Esophagus squamous epithelium (tissue), 4 donors: ENCODE measurements around the gene CABP4.

Source experiments
- POLR2A ChIP-seq, 4 donors: fragments of 450-650 bp; IDR thresholded peaks; one replicate each; pipeline ENCODE4 v1.6.1; 2017; ENCODE audit warnings: antibody characterized with exemption in 4 of 4, mild to moderate bottlenecking in 4 of 4, moderate library complexity in 3 of 4
- TF ChIP-seq, protein P1 (sequence below), 6 experiments: fragments of 450-650 bp in 4 of 6; fragments of 200-600 bp in 2 of 6; sonication (generic) in 2 of 6; IDR thresholded peaks; one replicate each; pipeline ENCODE4 v1.5.1; 2016 to 2019; ENCODE audit warnings: antibody characterized with exemption in 6 of 6, mild to moderate bottlenecking in 4 of 6, moderate library complexity in 4 of 6

DNA sequence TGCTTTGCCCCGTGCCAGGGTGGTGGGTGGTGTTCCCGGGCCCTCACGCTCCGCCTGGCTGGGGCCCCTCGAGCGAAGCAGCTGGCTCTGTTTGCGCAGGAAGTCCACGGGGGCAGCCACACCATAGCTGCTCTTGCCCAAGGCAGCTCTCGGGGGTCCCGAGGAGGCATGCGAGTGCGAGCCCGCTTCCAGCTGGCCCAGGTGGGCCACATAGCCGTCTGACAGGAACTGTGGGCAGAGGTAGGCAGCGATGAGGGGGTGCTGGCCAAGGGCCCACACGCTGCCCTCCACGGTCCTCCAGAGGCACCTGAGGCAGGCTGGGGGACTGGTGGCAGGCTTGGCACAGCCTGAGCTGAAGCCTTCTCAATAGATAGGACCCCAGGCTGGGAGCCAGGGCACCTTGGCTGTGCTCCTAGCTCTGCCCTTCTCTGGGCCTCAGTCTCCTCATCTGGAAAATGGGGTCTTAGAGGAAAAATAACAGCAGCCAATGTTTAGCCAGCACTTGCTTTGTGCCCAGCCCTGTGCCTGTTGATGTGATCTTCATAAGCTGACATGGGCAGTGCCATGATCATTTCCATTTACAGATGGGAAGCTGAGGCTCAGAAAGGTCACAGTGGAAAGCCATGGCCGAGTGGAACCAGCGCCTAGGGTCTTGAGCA is 37.0 kb downstream of the CABP4 start:
- TF ChIP-seq, protein P1, sequence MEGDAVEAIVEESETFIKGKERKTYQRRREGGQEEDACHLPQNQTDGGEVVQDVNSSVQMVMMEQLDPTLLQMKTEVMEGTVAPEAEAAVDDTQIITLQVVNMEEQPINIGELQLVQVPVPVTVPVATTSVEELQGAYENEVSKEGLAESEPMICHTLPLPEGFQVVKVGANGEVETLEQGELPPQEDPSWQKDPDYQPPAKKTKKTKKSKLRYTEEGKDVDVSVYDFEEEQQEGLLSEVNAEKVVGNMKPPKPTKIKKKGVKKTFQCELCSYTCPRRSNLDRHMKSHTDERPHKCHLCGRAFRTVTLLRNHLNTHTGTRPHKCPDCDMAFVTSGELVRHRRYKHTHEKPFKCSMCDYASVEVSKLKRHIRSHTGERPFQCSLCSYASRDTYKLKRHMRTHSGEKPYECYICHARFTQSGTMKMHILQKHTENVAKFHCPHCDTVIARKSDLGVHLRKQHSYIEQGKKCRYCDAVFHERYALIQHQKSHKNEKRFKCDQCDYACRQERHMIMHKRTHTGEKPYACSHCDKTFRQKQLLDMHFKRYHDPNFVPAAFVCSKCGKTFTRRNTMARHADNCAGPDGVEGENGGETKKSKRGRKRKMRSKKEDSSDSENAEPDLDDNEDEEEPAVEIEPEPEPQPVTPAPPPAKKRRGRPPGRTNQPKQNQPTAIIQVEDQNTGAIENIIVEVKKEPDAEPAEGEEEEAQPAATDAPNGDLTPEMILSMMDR (IDR thresholded peaks at IDR 0.05), result no peak
- no peak for TF ChIP-seq POLR2A (IDR thresholded peaks at IDR 0.05)
